ENCODE data around the gene PARD6B.
"Not testable (repeated sequence)": the region's sequence is repeated elsewhere in the genome, so short reads cannot be mapped to it uniquely, and the experiment has no call there.

The PARD6B gene

DNA sequence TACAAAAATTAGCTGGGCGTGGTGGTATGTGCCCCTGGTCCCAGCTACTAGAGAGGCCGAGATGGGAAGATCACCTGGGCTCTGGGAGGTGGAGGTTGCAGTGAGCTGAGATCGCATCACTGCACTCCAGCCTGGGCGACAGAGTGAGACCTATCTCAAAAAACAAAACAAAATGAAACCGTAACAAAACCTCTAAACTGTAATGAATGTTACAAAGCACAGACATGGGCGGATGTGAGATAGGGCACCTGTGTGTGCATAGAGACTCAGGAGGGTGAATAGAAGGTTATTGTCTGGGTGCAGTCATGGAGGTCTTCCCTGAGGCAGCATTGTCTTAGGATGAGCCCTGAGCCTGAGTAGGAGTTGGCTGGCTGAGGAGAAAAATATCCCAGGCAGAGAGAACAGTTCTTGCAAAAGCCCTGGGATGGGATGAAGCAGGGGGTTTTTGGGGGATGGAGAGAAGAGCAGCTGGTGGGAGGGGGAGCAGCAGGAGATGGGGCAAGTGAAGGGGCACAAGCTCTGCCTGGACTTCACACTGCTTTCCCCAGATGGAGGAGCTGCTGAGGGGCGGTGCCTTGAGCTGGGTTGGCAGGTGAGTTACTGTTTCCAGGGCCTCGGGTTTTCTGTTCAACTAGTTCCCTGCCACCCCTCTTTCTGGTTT, 68.6 kb downstream of the PARD6B start:
- DNase-seq (ENCODE audit: low read depth), result no peak

DNA sequence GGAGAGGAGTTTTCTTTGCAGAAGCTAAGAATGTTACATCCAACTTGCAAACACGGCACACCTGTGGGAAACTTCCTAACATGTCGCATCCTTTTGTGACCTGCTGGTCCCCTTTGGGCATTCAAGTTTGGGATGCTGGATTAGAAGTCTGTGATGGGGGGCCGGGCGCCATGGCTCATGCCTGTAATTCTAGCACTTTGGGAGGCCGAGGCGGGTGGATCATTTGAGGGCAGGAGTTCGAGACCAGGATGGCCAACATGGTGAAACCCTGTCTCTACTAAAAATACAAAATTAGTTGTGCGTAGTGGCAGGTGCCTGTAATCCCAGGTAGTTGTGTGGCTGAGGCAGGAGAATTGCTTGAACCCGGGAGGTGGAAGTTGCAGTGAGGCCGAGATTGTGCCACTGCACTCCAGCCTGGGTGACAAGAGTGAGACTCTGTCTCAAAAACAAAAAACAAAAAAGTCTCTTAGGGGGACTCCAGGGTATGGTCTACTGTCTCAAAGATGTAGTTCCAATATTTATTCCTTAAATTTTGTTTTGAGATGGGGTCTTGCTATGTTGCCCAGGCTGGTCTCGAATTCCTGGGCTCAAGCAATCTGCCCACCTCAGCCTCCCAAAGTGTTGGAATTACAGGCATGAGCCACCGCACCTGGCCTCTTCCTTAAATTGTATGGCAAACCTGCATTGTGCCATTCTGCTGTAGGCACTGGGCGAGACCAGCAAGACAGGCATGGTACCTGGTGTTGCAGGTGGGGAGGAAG, 69.8 kb downstream of the PARD6B start:
- not testable (repeated sequence) for DNase-seq (ENCODE audit: low read depth)

DNA sequence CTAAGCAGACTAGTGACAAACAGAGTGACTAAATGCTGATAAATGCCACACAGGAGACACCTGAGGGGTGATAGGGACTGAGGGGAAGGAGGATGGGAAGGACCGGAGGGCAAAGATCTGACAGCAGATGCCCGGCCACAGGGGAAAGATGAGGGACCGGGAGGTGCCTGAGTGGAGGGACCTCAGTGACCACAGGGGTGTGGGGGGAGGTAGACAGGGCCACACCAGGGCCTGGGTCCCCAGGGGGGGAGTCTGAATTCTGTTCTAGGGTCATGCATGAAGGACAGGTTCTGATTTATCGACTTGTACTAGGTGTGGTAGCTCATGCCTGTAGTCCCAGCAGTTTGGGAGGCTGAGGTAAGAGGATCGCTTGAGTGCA, 70.4 kb downstream of the PARD6B start:
- DNase-seq (ENCODE audit: low read depth), result no peak

DNA sequence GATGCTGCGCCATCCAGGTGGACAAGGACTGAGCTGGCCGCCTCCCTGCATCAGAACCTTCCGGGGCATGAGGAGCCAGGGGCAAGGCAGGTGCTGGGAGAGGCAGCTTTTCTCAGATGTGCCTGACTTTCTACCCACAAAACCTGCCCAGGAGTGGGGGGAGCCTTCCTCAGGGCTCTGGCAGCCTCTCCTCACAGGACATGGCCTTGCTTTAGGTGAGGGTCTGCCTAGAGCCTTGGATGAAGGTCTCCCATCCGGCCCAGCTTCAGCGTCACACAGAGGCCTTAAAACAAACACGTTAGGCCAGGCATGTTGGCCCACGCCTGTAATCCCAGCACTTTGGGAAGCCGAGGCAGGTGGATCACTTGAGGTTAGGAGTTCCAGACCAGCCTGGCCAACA, 70.9 kb downstream of the PARD6B start:
- DNase-seq (ENCODE audit: low read depth), result no peak

DNA sequence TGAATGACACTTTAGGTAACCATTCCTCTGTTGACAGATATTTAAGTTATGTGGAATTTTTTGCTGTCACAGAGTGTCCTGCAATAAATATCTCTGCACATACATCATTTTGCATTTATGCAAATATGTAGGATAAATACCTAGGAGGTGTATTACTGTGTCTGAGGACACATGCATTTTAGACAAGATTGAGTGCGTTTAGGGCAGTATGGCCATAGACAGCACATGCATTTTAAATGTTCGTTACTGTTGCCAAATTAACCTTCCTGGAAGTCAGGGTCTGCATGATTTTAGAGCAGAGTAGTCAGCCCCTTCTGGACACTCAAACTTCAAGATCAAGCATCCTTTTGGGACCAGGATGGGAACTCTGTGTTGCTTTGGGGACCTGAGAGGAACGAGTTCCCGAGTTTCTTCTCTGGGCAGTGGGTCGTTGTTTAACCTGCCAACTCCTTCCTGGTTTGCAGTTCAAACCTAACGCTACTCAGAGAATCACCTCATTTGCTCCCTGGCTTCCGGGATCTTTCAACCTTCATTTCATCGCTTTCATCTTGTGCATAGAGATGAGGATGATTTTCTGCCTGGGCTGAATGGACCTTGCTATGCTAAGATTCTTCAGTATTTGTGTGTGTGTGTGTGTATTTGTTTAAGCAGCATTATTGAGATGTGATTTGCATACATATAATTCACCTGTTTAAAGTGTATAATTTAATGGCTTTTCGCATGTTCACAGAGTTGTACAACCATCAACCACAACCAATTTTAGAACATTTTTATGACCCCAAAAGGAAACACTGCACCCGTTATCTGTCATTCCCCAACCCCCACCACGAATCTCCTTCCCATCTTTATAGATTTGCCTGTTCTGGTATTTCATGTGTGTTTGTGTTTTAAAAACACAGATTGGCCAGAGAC, 73.3 kb downstream of the PARD6B start:
- no peak for DNase-seq (ENCODE audit: low read depth)

DNA sequence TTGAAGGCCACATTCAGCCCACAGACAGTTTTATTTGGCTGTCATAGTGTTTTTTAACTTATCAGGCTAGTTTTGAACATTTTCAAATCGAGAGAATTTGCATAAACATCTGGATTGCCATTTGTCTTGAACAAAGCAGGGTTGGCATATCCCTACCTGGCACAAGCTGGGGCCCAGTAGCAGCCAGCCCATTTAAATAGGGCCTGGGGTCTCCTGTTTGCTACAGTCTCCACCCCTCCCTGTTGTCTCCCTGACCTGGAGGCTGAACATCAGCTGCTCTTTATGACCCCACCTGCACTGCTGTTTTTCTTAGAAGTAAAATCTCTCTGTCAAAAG, 73.9 kb downstream of the PARD6B start:
- no peak for DNase-seq (ENCODE audit: low read depth)

DNA sequence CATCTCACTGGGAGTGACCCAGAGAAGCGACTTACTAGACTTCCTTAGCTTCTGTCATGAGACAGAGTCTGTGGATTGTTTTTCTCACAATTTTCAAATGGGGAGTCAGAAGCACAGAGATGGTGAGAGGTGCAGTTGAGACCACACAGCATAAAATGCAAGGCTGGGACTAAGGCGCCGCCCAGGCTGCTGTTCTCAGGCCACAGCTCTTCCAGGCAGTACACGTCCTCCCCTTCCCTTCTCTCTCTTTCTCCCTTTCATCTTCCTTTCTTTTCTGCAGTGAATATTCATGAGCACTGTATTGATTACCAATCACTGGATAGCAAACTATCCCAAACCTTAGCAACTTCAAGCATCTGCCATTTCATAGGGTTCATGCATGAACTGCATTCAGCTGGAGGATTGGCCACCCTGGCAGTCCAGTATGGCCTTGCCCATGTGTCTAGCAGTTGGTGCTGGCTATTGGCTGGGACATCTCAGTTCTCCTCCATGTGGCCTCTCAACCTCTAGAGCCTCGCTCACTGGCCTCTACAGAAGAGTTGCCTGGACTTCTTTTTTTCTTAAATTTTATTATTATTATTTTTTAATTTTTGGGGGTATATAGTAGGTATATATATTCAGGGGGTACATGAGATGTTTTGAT, 74.9 kb downstream of the PARD6B start:
- DNase-seq (ENCODE audit: low read depth), result no peak
